Muscle layer of duodenum (tissue), 2 donors: ENCODE measurements around the gene EMX2.

ENCODE experiments used
- H3K27ac ChIP-seq: one replicate; pipeline ENCODE4 v1.7.0; 2013; ENCODE audit warnings: mild to moderate bottlenecking, low read length
- H3K27me3 ChIP-seq: one replicate; pipeline ENCODE4 v1.7.0; 2013; ENCODE audit warnings: low read depth, mild to moderate bottlenecking, control low read depth, low read length
- H3K36me3 ChIP-seq, 2 donors: one replicate each; pipeline ENCODE4 v1.7.0; 2013; ENCODE audit warnings: low read length in 2 of 2, control low read depth in 1 of 2, mild to moderate bottlenecking in 1 of 2; ENCODE audit not compliant: insufficient read depth in 2 of 2, control insufficient read depth in 1 of 2
- H3K4me1 ChIP-seq, 2 donors: one replicate each; pipeline ENCODE4 v1.7.0; 2013; ENCODE audit warnings: low read length in 2 of 2, mild to moderate bottlenecking in 2 of 2, control low read depth in 1 of 2, moderate library complexity in 1 of 2; ENCODE audit not compliant: insufficient read depth in 2 of 2, control insufficient read depth in 1 of 2
- H3K4me3 ChIP-seq, 2 donors: one replicate each; pipeline ENCODE4 v1.7.0; 2013; ENCODE audit warnings: low read length in 2 of 2, low read depth in 1 of 2, mild to moderate bottlenecking in 1 of 2
- H3K9me3 ChIP-seq, 2 donors: one replicate each; pipeline ENCODE4 v1.7.0; 2013; ENCODE audit warnings: low read length in 2 of 2, control low read depth in 1 of 2, mild to moderate bottlenecking in 1 of 2; ENCODE audit not compliant: control insufficient read depth in 1 of 2
- donor health status: healthy.

EMX2 gene

DNA sequence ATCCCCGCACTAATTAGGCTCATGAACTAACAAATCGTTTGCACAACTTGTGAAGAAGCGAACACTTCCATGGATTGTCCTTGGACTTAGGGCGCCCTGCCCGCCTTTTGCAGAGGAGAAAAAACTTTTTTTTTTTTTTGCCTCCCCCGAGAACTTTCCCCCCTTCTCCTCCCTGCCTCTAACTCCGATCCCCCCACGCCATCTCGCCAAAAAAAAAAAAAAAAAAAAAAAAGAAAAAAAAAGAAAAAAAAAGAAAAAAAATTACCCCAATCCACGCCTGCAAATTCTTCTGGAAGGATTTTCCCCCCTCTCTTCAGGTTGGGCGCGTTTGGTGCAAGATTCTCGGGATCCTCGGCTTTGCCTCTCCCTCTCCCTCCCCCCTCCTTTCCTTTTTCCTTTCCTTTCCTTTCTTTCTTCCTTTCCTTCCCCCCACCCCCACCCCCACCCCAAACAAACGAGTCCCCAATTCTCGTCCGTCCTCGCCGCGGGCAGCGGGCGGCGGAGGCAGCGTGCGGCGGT is at the start of gene EMX2:
EMX2 (plus strand) TSS at position 41 of the 519 bp plus-strand sequence. CDS start 522 bp downstream, outside the sequence.
- Histone ChIP-seq H3K27ac (no peak within 1 kb of the TSS), H3K4me1 (peaks cover 0 to 57% of the 10 kb centered on the region in 2 donors), H3K27me3 (peaks cover 85% of the 10 kb centered on the region), H3K9me3 (no peaks in the 10 kb centered on the region), H3K36me3 (no peaks in the 10 kb centered on the region), H3K4me3 (peak within 1 kb of the TSS; percentile 30 to 52)

- H3K36me3 ChIP-seq = no peaks in the 10 kb centered on the region
- H3K27me3 ChIP-seq = no peaks in the 10 kb centered on the region
- no peaks in the 10 kb centered on the region for H3K4me1 ChIP-seq
- no peak overlapping the region for H3K4me3 ChIP-seq
- no peaks in the 10 kb centered on the region for H3K9me3 ChIP-seq
- no peak overlapping the region for H3K27ac ChIP-seq
These were observed 46.5 kb upstream of the EMX2 start for GRCh38 chr10:117496031-117496430.

- H3K36me3 ChIP-seq = no peaks in the 10 kb centered on the region
- no peaks in the 10 kb centered on the region for H3K27me3 ChIP-seq
- no peak overlapping the region for H3K4me3 ChIP-seq
- no peaks in the 10 kb centered on the region for H3K9me3 ChIP-seq
- no peaks in the 10 kb centered on the region for H3K4me1 ChIP-seq
- no peak overlapping the region for H3K27ac ChIP-seq
These were observed 45.9 kb upstream of the EMX2 start for GRCh38 chr10:117496616-117497028.

- H3K27ac ChIP-seq = no peak overlapping the region
- H3K36me3 ChIP-seq = no peaks in the 10 kb centered on the region
- H3K4me1 ChIP-seq = no peaks in the 10 kb centered on the region
- no peak overlapping the region for H3K4me3 ChIP-seq
- H3K27me3 ChIP-seq = no peaks in the 10 kb centered on the region
- H3K9me3 ChIP-seq = no peaks in the 10 kb centered on the region
These were observed 44.8 kb upstream of the EMX2 start for GRCh38 chr10:117497736-117498135.

DNA sequence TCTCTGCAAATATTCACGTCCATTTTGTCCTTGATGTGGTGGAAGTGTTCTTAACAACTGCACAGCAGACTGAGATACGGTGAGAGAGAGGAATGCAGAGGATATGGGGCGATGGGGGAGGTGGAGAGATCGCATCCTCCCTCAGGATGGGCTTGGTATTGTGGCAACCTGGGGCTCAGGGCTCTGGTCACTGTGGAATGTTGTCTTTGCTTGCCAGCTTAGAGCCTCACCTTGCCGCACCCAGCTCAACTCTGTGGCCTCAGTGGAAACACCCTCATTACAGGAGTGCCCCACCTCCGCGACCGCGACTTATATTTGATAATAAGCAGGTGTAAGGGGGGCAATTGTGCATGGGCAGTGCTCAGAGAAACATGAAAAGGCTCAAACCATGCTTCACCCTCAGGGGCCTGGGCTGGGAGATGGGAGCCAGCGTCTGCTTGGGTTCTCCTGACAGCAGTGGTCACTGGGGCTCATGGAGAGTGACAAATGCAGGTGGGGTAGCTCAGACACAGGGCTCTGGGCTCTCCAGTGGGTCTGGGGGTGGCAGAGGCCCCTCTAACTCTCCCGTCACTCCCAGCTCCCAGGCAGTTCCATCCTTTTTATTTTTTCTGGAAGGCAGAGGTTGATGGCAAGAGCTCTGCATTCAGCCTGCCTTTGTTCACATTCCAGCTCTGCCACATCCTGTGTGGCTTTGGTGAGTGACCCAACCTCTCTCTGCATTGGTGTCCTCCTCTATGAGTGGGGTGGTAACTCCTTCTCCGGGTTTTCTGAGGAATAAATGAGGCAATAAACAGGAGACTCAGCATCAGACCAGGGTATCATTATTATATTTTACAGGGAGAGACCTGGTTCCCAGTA is 43.1 kb upstream of the EMX2 start:
- no peaks in the 10 kb centered on the region for H3K36me3 ChIP-seq
- no peaks in the 10 kb centered on the region for H3K9me3 ChIP-seq
- no peaks in the 10 kb centered on the region for H3K27me3 ChIP-seq
- H3K4me1 ChIP-seq = no peaks in the 10 kb centered on the region
- no peak overlapping the region for H3K27ac ChIP-seq
- H3K4me3 ChIP-seq = no peak overlapping the region

DNA sequence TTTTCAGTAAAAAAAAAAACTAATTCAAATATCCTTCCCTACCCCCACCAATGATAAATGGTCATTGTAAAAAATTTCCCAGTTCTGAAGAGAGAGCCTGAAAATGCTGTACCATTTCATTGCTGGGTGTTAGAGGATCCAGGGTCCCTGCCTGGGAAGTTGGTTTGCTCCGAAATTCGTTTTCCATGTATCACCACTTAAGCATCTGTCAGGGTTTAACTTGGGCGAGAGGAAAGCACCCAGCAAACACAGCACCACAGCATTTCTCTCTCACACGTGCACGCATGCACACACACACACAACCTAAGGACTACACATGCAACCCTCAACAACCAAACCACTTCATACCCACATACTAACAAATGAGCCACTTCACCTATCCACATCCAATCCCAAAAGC is 42.1 kb upstream of the EMX2 start:
- no peaks in the 10 kb centered on the region for H3K36me3 ChIP-seq
- H3K27ac ChIP-seq = no peak overlapping the region
- no peak overlapping the region for H3K4me3 ChIP-seq
- H3K27me3 ChIP-seq = no peaks in the 10 kb centered on the region
- no peaks in the 10 kb centered on the region for H3K4me1 ChIP-seq
- no peaks in the 10 kb centered on the region for H3K9me3 ChIP-seq

- Histone ChIP-seq H3K27me3 (no peaks in the 10 kb centered on the region), H3K36me3 (no peaks in the 10 kb centered on the region), H3K4me3 (no peak overlapping the region), H3K9me3 (no peaks in the 10 kb centered on the region), H3K4me1 (no peaks in the 10 kb centered on the region), H3K27ac (no peak overlapping the region)
These were observed 41.0 kb upstream of the EMX2 start for GRCh38 chr10:117501460-117502035.

DNA sequence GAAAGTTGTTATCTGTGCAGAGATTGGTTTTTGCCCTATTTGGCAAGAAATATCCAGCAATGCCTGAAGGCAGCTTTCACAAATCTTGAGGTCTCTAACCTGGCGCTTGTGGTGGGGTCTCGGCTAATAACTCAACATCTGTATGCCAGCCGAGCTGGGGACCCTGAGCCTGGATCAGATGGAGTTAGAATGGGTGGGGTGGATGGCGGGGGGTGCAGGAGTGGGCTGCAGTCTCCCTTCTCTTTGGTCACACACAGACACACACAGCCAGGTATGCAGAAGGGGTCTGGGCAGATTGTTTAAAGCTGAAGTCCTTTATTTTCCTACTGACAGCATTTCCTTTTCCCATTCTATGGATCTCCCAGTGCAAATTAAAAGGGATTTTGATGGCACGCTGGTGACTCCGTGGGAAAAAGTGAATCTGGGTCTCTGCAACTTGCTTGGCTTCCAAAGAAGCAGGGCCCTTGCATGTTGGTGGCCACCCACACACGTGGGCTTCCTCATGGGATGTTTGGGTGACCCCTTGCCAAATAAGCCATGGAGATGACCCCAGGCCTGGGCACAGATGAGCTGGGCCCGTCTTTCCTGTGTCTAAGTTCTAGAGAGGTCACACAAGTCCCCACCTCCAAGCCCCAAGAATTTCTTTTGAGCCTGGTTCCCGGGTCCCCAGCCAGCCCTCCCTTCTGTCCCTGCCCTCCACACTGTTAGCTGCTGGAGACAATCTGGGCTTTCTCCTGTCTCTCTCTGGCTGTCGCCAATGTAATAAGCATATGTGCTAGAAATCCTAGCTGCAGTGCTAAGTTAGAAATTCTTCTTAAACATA is 39.9 kb upstream of the EMX2 start:
- Histone ChIP-seq H3K4me3 (no peak overlapping the region), H3K4me1 (no peaks in the 10 kb centered on the region), H3K36me3 (no peaks in the 10 kb centered on the region), H3K27me3 (no peaks in the 10 kb centered on the region), H3K9me3 (no peaks in the 10 kb centered on the region), H3K27ac (no peak overlapping the region)

DNA sequence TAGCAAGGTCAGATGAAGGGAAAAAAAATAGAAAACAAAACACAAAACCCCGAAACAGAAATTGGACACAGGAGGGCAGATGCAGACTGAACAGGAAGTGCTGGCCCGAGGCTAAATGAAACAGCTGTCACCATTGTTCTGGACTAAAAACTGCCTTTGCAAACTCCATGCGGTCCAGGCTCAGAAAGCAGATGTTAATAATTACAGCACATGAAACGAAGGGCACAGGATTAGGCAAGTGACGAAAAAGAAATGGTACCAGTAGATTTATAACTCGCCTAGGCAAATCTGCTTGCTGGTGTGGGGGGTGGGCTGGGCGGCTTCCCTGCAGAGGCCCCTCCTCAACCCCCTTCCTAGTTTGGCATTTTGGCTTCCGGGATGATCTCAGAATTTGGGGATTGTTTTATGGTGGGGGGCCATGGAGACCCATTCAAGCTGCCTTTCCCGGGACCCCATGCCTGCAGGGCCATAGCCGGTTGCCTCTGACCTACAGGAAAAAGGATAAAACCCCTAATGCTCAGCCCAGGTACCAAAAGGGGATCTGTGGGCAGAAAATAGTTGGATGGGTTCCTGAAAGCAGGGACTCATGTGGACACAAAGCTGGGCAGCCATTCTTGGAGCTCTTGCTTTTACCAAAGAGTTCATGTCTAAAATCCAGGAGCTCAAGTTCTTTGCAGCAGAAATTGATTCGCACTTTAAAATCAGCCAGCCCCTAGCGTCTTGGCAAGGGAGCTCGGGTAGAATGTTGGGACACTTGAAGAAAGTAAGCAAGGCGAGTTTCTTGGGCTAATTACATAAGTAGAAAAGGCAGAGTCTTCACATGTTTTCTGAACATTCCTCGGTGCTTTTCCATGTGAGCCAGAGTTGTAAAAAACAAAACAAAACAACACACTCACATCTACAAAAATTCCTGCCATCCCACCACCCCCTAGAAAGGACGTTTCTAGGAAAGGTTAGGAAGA is 39.0 kb upstream of the EMX2 start:
- Histone ChIP-seq H3K27ac (no peak overlapping the region), H3K4me3 (no peak overlapping the region), H3K27me3 (no peaks in the 10 kb centered on the region), H3K36me3 (no peaks in the 10 kb centered on the region), H3K9me3 (no peaks in the 10 kb centered on the region), H3K4me1 (no peaks in the 10 kb centered on the region)

- no peaks in the 10 kb centered on the region for H3K36me3 ChIP-seq
- no peaks in the 10 kb centered on the region for H3K4me1 ChIP-seq
- H3K4me3 ChIP-seq = no peak overlapping the region
- no peaks in the 10 kb centered on the region for H3K9me3 ChIP-seq
- H3K27me3 ChIP-seq = no peaks in the 10 kb centered on the region
- H3K27ac ChIP-seq = no peak overlapping the region
These were observed 38.0 kb upstream of the EMX2 start for GRCh38 chr10:117504562-117504961.
